GM12878 (cell line): ENCODE measurements around the gene SEC14L1. TPM values are rescaled to one million over a fixed set of nuclear protein-coding genes. Genes with fewer than 3 reads are reported as not detected.

Source experiments
- ATAC-seq: fragments of 200-7000 bp; cut with Tn5 transposase; 3 replicates; pipeline ENCODE4 v1.9.1; 2020; ENCODE audit warnings: mild to moderate bottlenecking, moderate library complexity
- BruUV-seq: library from RNA; stranded (reverse); fragments of 400-500 nt; replicated peaks from 2 replicates; lab custom pipeline; 2021; lab: Mats Ljungman, UMichigan
- CTCF ChIA-PET: fragments of 300-600 bp; sonication (Branson Sonifier 250); formaldehyde crosslinking; extraction: SDS; loops from one replicate; lab custom pipeline; 2021; ENCODE audit warnings: inconsistent platforms; lab: Yijun Ruan, JAX
- POLR2A ChIA-PET: fragments of 350-600 bp; formaldehyde crosslinking; extraction: SDS; loops from one replicate; lab custom pipeline; 2021; ENCODE audit warnings: inconsistent platforms; lab: Charles Lee
- RAD21 ChIA-PET: fragments of 300-600 bp; sonication (Branson Sonifier 250); formaldehyde crosslinking; loops from one replicate; lab custom pipeline; 2023; ENCODE audit warnings: antibody characterized with exemption; ENCODE audit not compliant: unreplicated experiment; lab: Charles Lee
- SMC1A ChIA-PET: fragments of 300-600 bp; sonication (Branson Sonifier 250); formaldehyde crosslinking; loops from one replicate; lab custom pipeline; 2023; ENCODE audit not compliant: unreplicated experiment, uncharacterized antibody; lab: Charles Lee
- DNase-seq: peaks from one replicate; pipeline ENCODE4 v3.0.0-alpha.2; 2011; ENCODE audit warnings: low read depth, low spot score
- FAIRE-seq: peaks from 3 replicates; lab custom pipeline; 2011; peaks lifted over from hg19 to GRCh38; lab: Jason Lieb, UNC
- H2AFZ ChIP-seq: 2 replicates; pipeline ENCODE4 v1.6.0; 2011; ENCODE audit warnings: low read depth, low read length, control low read depth; ENCODE audit not compliant: control insufficient read depth
- H3K27ac ChIP-seq: 2 replicates; pipeline ENCODE4 v1.5.1; 2011; ENCODE audit warnings: control low read depth; ENCODE audit not compliant: control insufficient read depth, insufficient read depth
- H3K27me3 ChIP-seq, 2 experiments: replicated peaks in 1 of 2; 2 replicates each; pipeline versions ENCODE4 v1.6.0 to v1.6.1; 2011; ENCODE audit warnings: low read length in 1 of 2; ENCODE audit not compliant: control insufficient read depth in 2 of 2, insufficient read depth in 2 of 2
- H3K36me3 ChIP-seq, 2 experiments: 2 replicates each; pipeline ENCODE4 v1.5.1; 2011; ENCODE audit warnings: low read length in 1 of 2; ENCODE audit not compliant: control insufficient read depth in 2 of 2, insufficient read depth in 2 of 2
- H3K4me1 ChIP-seq: 2 replicates; pipeline ENCODE4 v1.6.1; 2011; ENCODE audit warnings: mild to moderate bottlenecking, low read length, moderate library complexity, mixed read lengths; ENCODE audit not compliant: control insufficient read depth, insufficient read depth
- H3K4me2 ChIP-seq: 2 replicates; pipeline ENCODE4 v1.6.0; 2011; ENCODE audit warnings: control low read depth; ENCODE audit not compliant: control insufficient read depth, insufficient read depth
- H3K4me3 ChIP-seq: fragments of 200-600 bp; sonication (generic); 2 replicates; pipeline ENCODE4 v1.5.1; 2016
- H3K79me2 ChIP-seq: 2 replicates; pipeline ENCODE4 v1.6.0; 2011; ENCODE audit warnings: low read length; ENCODE audit not compliant: control insufficient read depth, insufficient read depth
- H3K9ac ChIP-seq: 2 replicates; pipeline ENCODE4 v1.8.0; 2011; ENCODE audit warnings: low read length, control low read depth, mixed read lengths; ENCODE audit not compliant: control insufficient read depth, insufficient read depth
- H3K9me3 ChIP-seq: replicated peaks from 3 replicates; pipeline ENCODE4 v1.5.1; 2011; ENCODE audit warnings: mild to moderate bottlenecking, low read length; ENCODE audit not compliant: control insufficient read depth, insufficient read depth
- H4K20me1 ChIP-seq: 2 replicates; pipeline ENCODE4 v1.6.0; 2011; ENCODE audit not compliant: control insufficient read depth, insufficient read depth
- BCL11A ChIP-seq: IDR thresholded peaks from 2 replicates; pipeline ENCODE4 v1.6.1; 2011; ENCODE audit warnings: low read depth, low read length
- CREB1 ChIP-seq: IDR thresholded peaks from 2 replicates; pipeline ENCODE4 v1.6.1; 2012; ENCODE audit warnings: low read depth, mild to moderate bottlenecking, inconsistent platforms
- MTA2 ChIP-seq: fragments of 450-650 bp; IDR thresholded peaks from 2 replicates; pipeline ENCODE4 v1.6.1; 2016; ENCODE audit warnings: low read depth, mild to moderate bottlenecking, moderate library complexity
- PML ChIP-seq: IDR thresholded peaks from 2 replicates; pipeline ENCODE4 v1.6.1; 2012; ENCODE audit warnings: low read length, inconsistent platforms
- SPI1 ChIP-seq: IDR thresholded peaks from 2 replicates; pipeline ENCODE4 v1.6.1; 2011; ENCODE audit warnings: low read depth, mild to moderate bottlenecking, low read length, moderate library complexity, borderline replicate concordance; ENCODE audit not compliant: insufficient read depth
- WGBS: methylation state at CpG from one replicate; pipeline ENCODE4 v1.1.6; 2016; ENCODE audit warnings: low lambda C conversion rate; ENCODE audit not compliant: insufficient replicate concordance, insufficient coverage; ENCODE audit errors: missing lambda C conversion rate; 5-methylcytosine and 5-hydroxymethylcytosine counted together
- in situ Hi-C: fragments of 300-500 bp; cut with MboI; formaldehyde crosslinking; loops from 9 replicates; pipeline ENCODE4 v1.14.3; 2018; ENCODE audit warnings: mixed read lengths
- intact Hi-C: fragments of 100-400 bp; cut with micrococcal nuclease; formaldehyde crosslinking; loops from one replicate; pipeline ENCODE4 v1.14.2; 2022; ENCODE audit not compliant: unreplicated experiment
- polyA plus RNA-seq, 11 experiments: library from polyadenylated mRNA; depleted of rRNA in 4 of 11; unstranded in 6 of 11; stranded (reverse) in 5 of 11; fragments of >200 nt; fragmentation: Nextera tagmentation in 4 of 11; fragmentation: Illumina TruSeq in 1 of 11; extraction: Ambion mirVana in 4 of 11; extraction: Trizol in 1 of 11; gene quantifications; 1 replicate in 1 of 11; 2 replicates in 10 of 11; pipeline versions ENCODE4 v1.2.1 to v1.2.3, GENCODE V29; 2011 to 2016; ENCODE audit warnings: inconsistent platforms in 2 of 11, missing spikeins in 2 of 11, low read depth in 1 of 11
- total RNA-seq, 4 experiments: library from RNA; depleted of rRNA in 3 of 4; stranded (reverse); fragments of >200 nt in 3 of 4; fragmentation: Illumina TruSeq in 1 of 4; extraction: Trizol in 1 of 4; gene quantifications; 2 replicates each; pipeline versions ENCODE4 v1.2.1 to v1.2.3, GENCODE V29; 2013 to 2021
- TF ChIP-seq, protein P1 (sequence below): fragments of 450-650 bp; formaldehyde crosslinking; IDR thresholded peaks from 2 replicates; pipeline ENCODE4 v1.5.0; 2022; ENCODE audit warnings: mild to moderate bottlenecking, missing genetic modification characterization
- TF ChIP-seq, protein P2 (sequence below): IDR thresholded peaks from 2 replicates; pipeline ENCODE4 v1.6.1; 2012; ENCODE audit warnings: low read length, inconsistent platforms
- TF ChIP-seq, protein P3 (sequence below): IDR thresholded peaks from 2 replicates; pipeline ENCODE4 v1.6.1; 2011; ENCODE audit warnings: borderline replicate concordance, low read depth, mild to moderate bottlenecking, moderate library complexity, mixed read lengths, low read length; ENCODE audit not compliant: insufficient read depth; ENCODE audit errors: extremely low read length
- TF ChIP-seq, protein P4 (sequence below): fragments of 150-350 bp; IDR thresholded peaks from 2 replicates; pipeline ENCODE4 v1.6.1; 2014; ENCODE audit warnings: mild to moderate bottlenecking, low read depth, low read length
- TF ChIP-seq, protein P5 (sequence below): IDR thresholded peaks from 2 replicates; pipeline ENCODE4 v1.6.1; 2011; ENCODE audit warnings: mild to moderate bottlenecking, low read depth, low read length, moderate library complexity; ENCODE audit not compliant: insufficient replicate concordance

SEC14L1 gene
- total and polyA plus RNA-seq, 10 of the 15 experiments (the other 5 are each of a cell fraction or from before 2014, with no cell fraction given): 6.3 to 66.1 (median 33.5) TPM

GRCh38 chr17:77189148-77189547 lies 48.4 kb downstream of the SEC14L1 start (continued):
- peak; percentile 56; the same call in 1 of the 2 replicates for TF ChIP-seq BCL11A

DNA sequence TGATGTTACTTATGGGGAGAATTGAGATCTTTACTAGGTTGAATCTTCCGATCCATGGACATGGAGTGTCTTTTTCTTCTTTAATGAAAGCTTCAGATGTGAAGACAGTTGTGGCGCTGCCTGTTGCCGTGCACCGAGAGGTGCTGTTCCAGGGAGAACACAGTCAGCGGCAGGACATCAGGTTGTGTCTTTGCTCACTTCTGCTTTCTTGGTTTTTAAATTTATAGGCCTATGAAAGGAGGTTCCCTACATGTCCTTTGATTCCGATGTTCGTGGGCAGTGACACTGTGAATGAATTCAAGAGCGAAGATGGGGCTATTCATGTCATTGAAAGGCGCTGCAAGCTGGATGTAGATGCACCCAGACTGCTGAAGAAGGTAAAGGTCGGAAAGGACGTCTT lies 49.8 kb downstream of the SEC14L1 start:
- ChIA-PET POLR2A (no interaction called here), CTCF (no interaction called here), RAD21 (no interaction called here), SMC1A (no interaction called here)
- Histone ChIP-seq H3K4me2 (no peak overlapping the region), H4K20me1 (no peaks in the 10 kb centered on the region), H3K27me3 (no peaks in the 10 kb centered on the region), H3K4me1 (peaks cover 42% of the 10 kb centered on the region), H3K9me3 (no peaks in the 10 kb centered on the region), H3K27ac (peak overlapping the region; percentile 10; the same call in 1 of the 2 replicates), H3K36me3 (peaks cover 20 to 27% of the 10 kb centered on the region in 2 experiments), H3K4me3 (no peak overlapping the region), H3K9ac (no peak overlapping the region), H3K79me2 (peaks cover 48% of the 10 kb centered on the region), H2AFZ (no peak overlapping the region)
- DNase-seq (no peak), FAIRE-seq (no peak), ATAC-seq (no peak)
- in situ Hi-C loops: no loop called here
- TF ChIP-seq, protein P1, sequence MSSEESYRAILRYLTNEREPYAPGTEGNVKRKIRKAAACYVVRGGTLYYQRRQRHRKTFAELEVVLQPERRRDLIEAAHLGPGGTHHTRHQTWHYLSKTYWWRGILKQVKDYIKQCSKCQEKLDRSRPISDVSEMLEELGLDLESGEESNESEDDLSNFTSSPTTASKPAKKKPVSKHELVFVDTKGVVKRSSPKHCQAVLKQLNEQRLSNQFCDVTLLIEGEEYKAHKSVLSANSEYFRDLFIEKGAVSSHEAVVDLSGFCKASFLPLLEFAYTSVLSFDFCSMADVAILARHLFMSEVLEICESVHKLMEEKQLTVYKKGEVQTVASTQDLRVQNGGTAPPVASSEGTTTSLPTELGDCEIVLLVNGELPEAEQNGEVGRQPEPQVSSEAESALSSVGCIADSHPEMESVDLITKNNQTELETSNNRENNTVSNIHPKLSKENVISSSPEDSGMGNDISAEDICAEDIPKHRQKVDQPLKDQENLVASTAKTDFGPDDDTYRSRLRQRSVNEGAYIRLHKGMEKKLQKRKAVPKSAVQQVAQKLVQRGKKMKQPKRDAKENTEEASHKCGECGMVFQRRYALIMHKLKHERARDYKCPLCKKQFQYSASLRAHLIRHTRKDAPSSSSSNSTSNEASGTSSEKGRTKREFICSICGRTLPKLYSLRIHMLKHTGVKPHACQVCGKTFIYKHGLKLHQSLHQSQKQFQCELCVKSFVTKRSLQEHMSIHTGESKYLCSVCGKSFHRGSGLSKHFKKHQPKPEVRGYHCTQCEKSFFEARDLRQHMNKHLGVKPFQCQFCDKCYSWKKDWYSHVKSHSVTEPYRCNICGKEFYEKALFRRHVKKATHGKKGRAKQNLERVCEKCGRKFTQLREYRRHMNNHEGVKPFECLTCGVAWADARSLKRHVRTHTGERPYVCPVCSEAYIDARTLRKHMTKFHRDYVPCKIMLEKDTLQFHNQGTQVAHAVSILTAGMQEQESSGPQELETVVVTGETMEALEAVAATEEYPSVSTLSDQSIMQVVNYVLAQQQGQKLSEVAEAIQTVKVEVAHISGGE (CRISPR knock-in tag): no peak
- TF ChIP-seq CREB1: no peak
- TF ChIP-seq SPI1: peak; percentile 76; the same call in 1 of the 2 replicates
- TF ChIP-seq PML: no peak
- TF ChIP-seq, protein P2, sequence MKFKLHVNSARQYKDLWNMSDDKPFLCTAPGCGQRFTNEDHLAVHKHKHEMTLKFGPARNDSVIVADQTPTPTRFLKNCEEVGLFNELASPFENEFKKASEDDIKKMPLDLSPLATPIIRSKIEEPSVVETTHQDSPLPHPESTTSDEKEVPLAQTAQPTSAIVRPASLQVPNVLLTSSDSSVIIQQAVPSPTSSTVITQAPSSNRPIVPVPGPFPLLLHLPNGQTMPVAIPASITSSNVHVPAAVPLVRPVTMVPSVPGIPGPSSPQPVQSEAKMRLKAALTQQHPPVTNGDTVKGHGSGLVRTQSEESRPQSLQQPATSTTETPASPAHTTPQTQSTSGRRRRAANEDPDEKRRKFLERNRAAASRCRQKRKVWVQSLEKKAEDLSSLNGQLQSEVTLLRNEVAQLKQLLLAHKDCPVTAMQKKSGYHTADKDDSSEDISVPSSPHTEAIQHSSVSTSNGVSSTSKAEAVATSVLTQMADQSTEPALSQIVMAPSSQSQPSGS: no peak
- TF ChIP-seq, protein P3, sequence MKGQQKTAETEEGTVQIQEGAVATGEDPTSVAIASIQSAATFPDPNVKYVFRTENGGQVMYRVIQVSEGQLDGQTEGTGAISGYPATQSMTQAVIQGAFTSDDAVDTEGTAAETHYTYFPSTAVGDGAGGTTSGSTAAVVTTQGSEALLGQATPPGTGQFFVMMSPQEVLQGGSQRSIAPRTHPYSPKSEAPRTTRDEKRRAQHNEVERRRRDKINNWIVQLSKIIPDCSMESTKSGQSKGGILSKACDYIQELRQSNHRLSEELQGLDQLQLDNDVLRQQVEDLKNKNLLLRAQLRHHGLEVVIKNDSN: no peak
- TF ChIP-seq, protein P4, sequence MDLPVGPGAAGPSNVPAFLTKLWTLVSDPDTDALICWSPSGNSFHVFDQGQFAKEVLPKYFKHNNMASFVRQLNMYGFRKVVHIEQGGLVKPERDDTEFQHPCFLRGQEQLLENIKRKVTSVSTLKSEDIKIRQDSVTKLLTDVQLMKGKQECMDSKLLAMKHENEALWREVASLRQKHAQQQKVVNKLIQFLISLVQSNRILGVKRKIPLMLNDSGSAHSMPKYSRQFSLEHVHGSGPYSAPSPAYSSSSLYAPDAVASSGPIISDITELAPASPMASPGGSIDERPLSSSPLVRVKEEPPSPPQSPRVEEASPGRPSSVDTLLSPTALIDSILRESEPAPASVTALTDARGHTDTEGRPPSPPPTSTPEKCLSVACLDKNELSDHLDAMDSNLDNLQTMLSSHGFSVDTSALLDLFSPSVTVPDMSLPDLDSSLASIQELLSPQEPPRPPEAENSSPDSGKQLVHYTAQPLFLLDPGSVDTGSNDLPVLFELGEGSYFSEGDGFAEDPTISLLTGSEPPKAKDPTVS: no peak
- no peak for TF ChIP-seq MTA2
- TF ChIP-seq, protein P5, sequence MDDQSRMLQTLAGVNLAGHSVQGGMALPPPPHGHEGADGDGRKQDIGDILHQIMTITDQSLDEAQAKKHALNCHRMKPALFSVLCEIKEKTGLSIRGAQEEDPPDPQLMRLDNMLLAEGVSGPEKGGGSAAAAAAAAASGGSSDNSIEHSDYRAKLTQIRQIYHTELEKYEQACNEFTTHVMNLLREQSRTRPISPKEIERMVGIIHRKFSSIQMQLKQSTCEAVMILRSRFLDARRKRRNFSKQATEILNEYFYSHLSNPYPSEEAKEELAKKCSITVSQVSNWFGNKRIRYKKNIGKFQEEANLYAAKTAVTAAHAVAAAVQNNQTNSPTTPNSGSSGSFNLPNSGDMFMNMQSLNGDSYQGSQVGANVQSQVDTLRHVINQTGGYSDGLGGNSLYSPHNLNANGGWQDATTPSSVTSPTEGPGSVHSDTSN: no peak
- no TSS peak for BruUV-seq
- intact Hi-C loops: no loop called here
- WGBS: 97% methylated on average over 11 of the region's 11 CpGs
